OCI-LY1 (cell line): ENCODE data around the gene TRIO.

Experiments used
- H2AFZ ChIP-seq: fragments of 200-600 bp; sonication (generic), shearing (Covaris generic); 2 replicates; pipeline ENCODE4 v1.6.0; 2014; ENCODE audit warnings: antibody characterized with exemption, mild to moderate bottlenecking, low read length
- H3F3A ChIP-seq: fragments of 200-600 bp; sonication (generic), shearing (Covaris generic); 2 replicates; pipeline ENCODE4 v1.6.0; 2014; ENCODE audit warnings: mild to moderate bottlenecking, antibody characterized with exemption, low read length, moderate library complexity; ENCODE audit not compliant: insufficient read depth
- H3K27ac ChIP-seq: fragments of 200-600 bp; sonication (generic); 2 replicates; pipeline ENCODE4 v1.5.1; 2014; ENCODE audit warnings: low read length, mixed run types, mild to moderate bottlenecking, low read depth; ENCODE audit not compliant: poor library complexity, severe bottlenecking
- H3K27me3 ChIP-seq: fragments of 200-600 bp; sonication (generic); 2 replicates; pipeline ENCODE4 v1.6.0; 2014; ENCODE audit warnings: antibody characterized with exemption, mild to moderate bottlenecking, low read length, moderate library complexity; ENCODE audit not compliant: insufficient read depth
- H3K36me3 ChIP-seq: fragments of 200-600 bp; sonication (generic); 2 replicates; pipeline ENCODE4 v1.6.1; 2014; ENCODE audit warnings: mild to moderate bottlenecking, antibody characterized with exemption, low read length, moderate library complexity, mixed read lengths; ENCODE audit not compliant: insufficient read depth
- H3K4me1 ChIP-seq: fragments of 200-600 bp; sonication (generic); 2 replicates; pipeline ENCODE4 v1.5.1; 2014; ENCODE audit warnings: mild to moderate bottlenecking, low read length, moderate library complexity; ENCODE audit not compliant: insufficient read depth, severe bottlenecking
- H3K4me2 ChIP-seq: fragments of 200-600 bp; sonication (generic), shearing (Covaris generic); 2 replicates; pipeline ENCODE4 v1.6.1; 2014; ENCODE audit warnings: low read length
- H3K4me3 ChIP-seq: fragments of 200-600 bp; sonication (generic); 2 replicates; pipeline ENCODE4 v1.5.1; 2014; ENCODE audit warnings: low read length, low read depth, mild to moderate bottlenecking, mixed read lengths; ENCODE audit not compliant: poor library complexity, severe bottlenecking
- H3K79me2 ChIP-seq: fragments of 200-600 bp; shearing (Covaris generic); 2 replicates; pipeline ENCODE4 v1.6.1; 2016; ENCODE audit warnings: mixed run types, low read length, mixed read lengths; ENCODE audit not compliant: insufficient read depth
- H3K9ac ChIP-seq: fragments of 200-600 bp; sonication (generic), shearing (Covaris generic); 2 replicates; pipeline ENCODE4 v1.6.1; 2014; ENCODE audit warnings: mild to moderate bottlenecking, low read length, mixed read lengths
- H3K9me2 ChIP-seq: fragments of 200-600 bp; sonication (generic), shearing (Covaris generic); 2 replicates; pipeline ENCODE4 v1.6.1; 2014; ENCODE audit warnings: low read depth, mild to moderate bottlenecking, low read length, mixed read lengths
- H3K9me3 ChIP-seq: fragments of 200-600 bp; shearing (Covaris generic); 2 replicates; pipeline ENCODE4 v1.6.1; 2014; ENCODE audit warnings: low read length, mixed read lengths
- H4K20me1 ChIP-seq: fragments of 200-600 bp; sonication (generic), shearing (Covaris generic); 2 replicates; pipeline ENCODE4 v1.6.0; 2016; ENCODE audit warnings: mild to moderate bottlenecking, low read length; ENCODE audit not compliant: insufficient read depth
- EZH2 ChIP-seq: fragments of 200-600 bp; sonication (generic), shearing (Covaris generic); IDR thresholded peaks from 2 replicates; pipeline ENCODE4 v1.8.0; 2017; ENCODE audit warnings: borderline replicate concordance, mixed run types, mild to moderate bottlenecking, antibody characterized with exemption, low read length, moderate library complexity, mixed read lengths
- TF ChIP-seq, protein P1 (sequence below): fragments of 200-600 bp; sonication (generic), shearing (Covaris generic); IDR thresholded peaks from 2 replicates; pipeline ENCODE4 v1.5.1; 2017; ENCODE audit warnings: mild to moderate bottlenecking, antibody characterized with exemption, low read length, moderate library complexity, mixed read lengths

Gene TRIO

DNA sequence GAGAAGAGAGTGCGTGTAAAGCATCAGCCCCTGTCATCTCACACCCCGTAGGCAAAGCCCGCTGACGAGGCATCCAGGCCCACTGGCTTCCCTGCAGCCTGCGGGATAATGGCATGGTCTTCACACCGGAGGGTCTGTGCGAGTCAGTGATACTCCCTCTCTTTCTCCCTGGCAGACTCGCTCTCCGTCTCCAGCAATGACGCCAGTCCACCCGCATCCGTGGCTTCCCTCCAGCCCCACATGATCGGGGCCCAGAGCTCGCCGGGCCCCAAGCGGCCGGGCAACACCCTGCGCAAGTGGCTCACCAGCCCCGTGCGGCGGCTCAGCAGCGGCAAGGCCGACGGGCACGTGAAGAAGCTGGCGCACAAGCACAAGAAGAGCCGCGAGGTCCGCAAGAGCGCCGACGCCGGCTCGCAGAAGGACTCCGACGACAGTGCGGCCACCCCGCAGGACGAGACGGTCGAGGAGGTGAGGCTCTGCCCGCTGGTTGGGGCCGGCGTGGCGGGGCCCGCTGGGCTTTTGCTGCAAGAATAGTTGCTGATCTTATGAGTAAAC is 317.8 kb downstream of the TRIO start:
- Histone ChIP-seq H3K79me2 (no peaks in the 10 kb centered on the region), H3K4me3 (no peak overlapping the region), H2AFZ (no peak overlapping the region), H3K9me3 (no peaks in the 10 kb centered on the region), H4K20me1 (no peaks in the 10 kb centered on the region), H3K4me2 (no peak overlapping the region), H3K36me3 (no peaks in the 10 kb centered on the region), H3K27me3 (no peaks in the 10 kb centered on the region; the same call in 1 of the 2 replicates), H3K27ac (no peak overlapping the region), H3K9ac (no peak overlapping the region), H3K9me2 (no peaks in the 10 kb centered on the region), H3F3A (no peaks in the 10 kb centered on the region), H3K4me1 (no peaks in the 10 kb centered on the region)
- no peak for TF ChIP-seq EZH2
- TF ChIP-seq, protein P1, sequence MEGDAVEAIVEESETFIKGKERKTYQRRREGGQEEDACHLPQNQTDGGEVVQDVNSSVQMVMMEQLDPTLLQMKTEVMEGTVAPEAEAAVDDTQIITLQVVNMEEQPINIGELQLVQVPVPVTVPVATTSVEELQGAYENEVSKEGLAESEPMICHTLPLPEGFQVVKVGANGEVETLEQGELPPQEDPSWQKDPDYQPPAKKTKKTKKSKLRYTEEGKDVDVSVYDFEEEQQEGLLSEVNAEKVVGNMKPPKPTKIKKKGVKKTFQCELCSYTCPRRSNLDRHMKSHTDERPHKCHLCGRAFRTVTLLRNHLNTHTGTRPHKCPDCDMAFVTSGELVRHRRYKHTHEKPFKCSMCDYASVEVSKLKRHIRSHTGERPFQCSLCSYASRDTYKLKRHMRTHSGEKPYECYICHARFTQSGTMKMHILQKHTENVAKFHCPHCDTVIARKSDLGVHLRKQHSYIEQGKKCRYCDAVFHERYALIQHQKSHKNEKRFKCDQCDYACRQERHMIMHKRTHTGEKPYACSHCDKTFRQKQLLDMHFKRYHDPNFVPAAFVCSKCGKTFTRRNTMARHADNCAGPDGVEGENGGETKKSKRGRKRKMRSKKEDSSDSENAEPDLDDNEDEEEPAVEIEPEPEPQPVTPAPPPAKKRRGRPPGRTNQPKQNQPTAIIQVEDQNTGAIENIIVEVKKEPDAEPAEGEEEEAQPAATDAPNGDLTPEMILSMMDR: no peak

DNA sequence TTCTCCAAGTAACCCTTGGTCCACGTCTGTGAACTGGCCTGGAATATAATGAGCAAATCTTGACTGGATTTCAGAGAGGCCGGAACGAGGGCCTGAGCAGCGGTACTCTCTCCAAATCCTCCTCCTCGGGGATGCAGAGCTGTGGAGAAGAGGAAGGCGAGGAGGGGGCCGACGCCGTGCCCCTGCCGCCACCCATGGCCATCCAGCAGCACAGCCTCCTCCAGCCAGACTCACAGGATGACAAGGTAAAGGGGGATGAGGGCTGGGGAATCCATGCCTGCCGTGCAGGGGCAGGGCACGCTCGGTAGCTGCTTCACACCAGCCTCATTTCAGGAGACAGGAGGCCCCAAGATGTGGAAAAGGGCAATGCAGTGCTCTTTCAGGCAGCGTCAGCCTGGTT is 319.5 kb downstream of the TRIO start:
- H3F3A ChIP-seq: no peaks in the 10 kb centered on the region
- no peak overlapping the region for H3K4me2 ChIP-seq
- H3K36me3 ChIP-seq: no peaks in the 10 kb centered on the region
- H3K4me1 ChIP-seq: no peaks in the 10 kb centered on the region
- no peak overlapping the region for H3K27ac ChIP-seq
- H3K79me2 ChIP-seq: no peaks in the 10 kb centered on the region
- H3K9me3 ChIP-seq: no peaks in the 10 kb centered on the region
- H3K9ac ChIP-seq: no peak overlapping the region
- TF ChIP-seq, protein P1: no peak
- TF ChIP-seq EZH2: no peak
- H3K4me3 ChIP-seq: no peak overlapping the region
- H4K20me1 ChIP-seq: no peaks in the 10 kb centered on the region
- no peak overlapping the region for H2AFZ ChIP-seq
- no peaks in the 10 kb centered on the region; the same call in 1 of the 2 replicates for H3K27me3 ChIP-seq
- H3K9me2 ChIP-seq: no peaks in the 10 kb centered on the region

DNA sequence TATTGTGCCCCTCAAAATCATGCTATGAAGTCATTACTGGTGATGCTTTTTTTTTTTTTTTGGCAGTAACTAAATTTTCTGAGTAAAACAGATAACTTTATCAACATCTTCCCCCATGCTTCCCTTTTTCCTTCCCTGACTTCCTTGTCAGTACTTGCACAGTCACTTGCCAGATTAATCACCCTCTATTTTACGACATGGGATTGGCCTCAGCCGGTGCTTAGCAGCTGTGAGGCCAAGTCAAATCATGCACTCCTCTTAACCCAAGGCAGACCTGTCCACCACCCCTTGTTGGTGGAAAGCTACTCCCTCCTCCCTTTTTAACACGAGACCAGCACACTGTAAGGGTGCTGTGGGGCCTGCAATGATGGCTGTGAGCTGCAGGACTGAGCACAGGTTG is 320.5 kb downstream of the TRIO start:
- no peak overlapping the region for H3K9ac ChIP-seq
- H3K4me1 ChIP-seq: no peaks in the 10 kb centered on the region
- no peaks in the 10 kb centered on the region for H3F3A ChIP-seq
- no peak overlapping the region for H3K4me2 ChIP-seq
- H3K36me3 ChIP-seq: no peaks in the 10 kb centered on the region
- H3K27ac ChIP-seq: no peak overlapping the region
- H3K27me3 ChIP-seq: no peaks in the 10 kb centered on the region; the same call in 1 of the 2 replicates
- H3K79me2 ChIP-seq: no peaks in the 10 kb centered on the region
- no peak overlapping the region for H2AFZ ChIP-seq
- TF ChIP-seq, protein P1: no peak
- no peak for TF ChIP-seq EZH2
- H4K20me1 ChIP-seq: no peaks in the 10 kb centered on the region
- H3K9me3 ChIP-seq: no peaks in the 10 kb centered on the region
- no peaks in the 10 kb centered on the region for H3K9me2 ChIP-seq
- no peak overlapping the region for H3K4me3 ChIP-seq
